ENCODE measurements around the gene ATG16L2. TPM values are rescaled to one million over a fixed set of nuclear protein-coding genes. Genes with fewer than 3 reads are reported as not detected.
"Not testable (repeated sequence)": the region's sequence is repeated elsewhere in the genome, so short reads cannot be mapped to it uniquely, and the experiment has no call there.

The ATG16L2 gene
- total RNA-seq, 1 experiment from 2014 or later, result 17.3 TPM

GRCh38 chr11:72789493-72790131 is 24.6 kb upstream of the ATG16L2 start:
- Mint-ChIP-seq H3K36me3 (ENCODE audit: insufficient read depth in 1 of 3, low read depth in 3 of 3) (no peaks in the 10 kb centered on the region), H3K27ac (peak overlapping the region in 1 of 3 experiments; percentile 53; a peak in 1 of 7 replicates), H3K4me1 (peaks cover 29 to 36% of the 10 kb centered on the region in 2 experiments), H3K27me3 (ENCODE audit: low read depth) (peaks cover 3% of the 10 kb centered on the region), H3K4me3 (no peak overlapping the region), H3K9me3 (no peaks in the 10 kb centered on the region)
- Histone ChIP-seq H2BK12ac (ENCODE audit: insufficient read length, low read depth, low read length) (no peak overlapping the region), H2BK120ac (ENCODE audit: low read depth, low read length, poor library complexity, severe bottlenecking) (no peak overlapping the region), H3K14ac (ENCODE audit: insufficient read depth, low read length) (no peak overlapping the region), H4K91ac (ENCODE audit: insufficient read length, low read depth, low read length) (no peak overlapping the region), H3K9me3 (ENCODE audit: control insufficient read depth, low read depth, low read length) (no peaks in the 10 kb centered on the region), H3K18ac (ENCODE audit: insufficient read length, low read depth, low read length) (no peak overlapping the region), H3K23me2 (ENCODE audit: insufficient read length, low read depth, low read length, poor library complexity, severe bottlenecking) (no peaks in the 10 kb centered on the region), H3K4ac (ENCODE audit: low read depth, low read length) (no peak overlapping the region), H3T11ph (ENCODE audit: low read length) (no peak overlapping the region), H3K79me1 (ENCODE audit: insufficient read depth, low read depth, low read length, poor library complexity, severe bottlenecking) (no peaks in the 10 kb centered on the region), H3K27ac (ENCODE audit: insufficient read length, low read depth, low read length) (no peak overlapping the region), H2BK5ac (ENCODE audit: insufficient read length, low read length) (no peak overlapping the region), H3K27me3 (ENCODE audit: insufficient read depth, low read length) (no peaks in the 10 kb centered on the region; the same call in 1 of the 2 replicates), H2AFZ (ENCODE audit: low read length) (no peak overlapping the region), H3K23ac (ENCODE audit: insufficient read length, low read depth, low read length) (no peak overlapping the region), H2BK20ac (ENCODE audit: low read depth, low read length, poor library complexity, severe bottlenecking) (no peak overlapping the region), H3K4me2 (ENCODE audit: insufficient read depth, insufficient read length, low read length) (no peak overlapping the region), H3K56ac (ENCODE audit: insufficient read length, low read depth, low read length) (no peak overlapping the region), H4K8ac (replicated peaks; ENCODE audit: insufficient read length, low read depth, low read length) (no peak overlapping the region), H3K4me1 (ENCODE audit: insufficient read depth, low read length) (peaks cover 3% of the 10 kb centered on the region; the same call in 1 of the 2 replicates), H3K79me2 (ENCODE audit: insufficient read depth, low read length) (no peaks in the 10 kb centered on the region), H2AK5ac (ENCODE audit: insufficient read length, low read length) (no peak overlapping the region), H4K20me1 (ENCODE audit: control insufficient read depth, insufficient read depth, insufficient read length) (no peaks in the 10 kb centered on the region), H2BK15ac (ENCODE audit: low read depth, low read length) (no peak overlapping the region), H3K9ac (ENCODE audit: extremely low read depth, insufficient read length, low read length) (no peak overlapping the region), H4K5ac (ENCODE audit: insufficient read length, low read depth, low read length) (no peak overlapping the region)
- DNase-seq, result no peak
- TF ChIP-seq, protein P1, sequence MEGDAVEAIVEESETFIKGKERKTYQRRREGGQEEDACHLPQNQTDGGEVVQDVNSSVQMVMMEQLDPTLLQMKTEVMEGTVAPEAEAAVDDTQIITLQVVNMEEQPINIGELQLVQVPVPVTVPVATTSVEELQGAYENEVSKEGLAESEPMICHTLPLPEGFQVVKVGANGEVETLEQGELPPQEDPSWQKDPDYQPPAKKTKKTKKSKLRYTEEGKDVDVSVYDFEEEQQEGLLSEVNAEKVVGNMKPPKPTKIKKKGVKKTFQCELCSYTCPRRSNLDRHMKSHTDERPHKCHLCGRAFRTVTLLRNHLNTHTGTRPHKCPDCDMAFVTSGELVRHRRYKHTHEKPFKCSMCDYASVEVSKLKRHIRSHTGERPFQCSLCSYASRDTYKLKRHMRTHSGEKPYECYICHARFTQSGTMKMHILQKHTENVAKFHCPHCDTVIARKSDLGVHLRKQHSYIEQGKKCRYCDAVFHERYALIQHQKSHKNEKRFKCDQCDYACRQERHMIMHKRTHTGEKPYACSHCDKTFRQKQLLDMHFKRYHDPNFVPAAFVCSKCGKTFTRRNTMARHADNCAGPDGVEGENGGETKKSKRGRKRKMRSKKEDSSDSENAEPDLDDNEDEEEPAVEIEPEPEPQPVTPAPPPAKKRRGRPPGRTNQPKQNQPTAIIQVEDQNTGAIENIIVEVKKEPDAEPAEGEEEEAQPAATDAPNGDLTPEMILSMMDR (conservative IDR thresholded peaks at IDR 0.05), result no peak
- no CpG with 5 or more reads among the region's 10 CpGs for WGBS (ENCODE audit: extremely low coverage, insufficient read length, low lambda C conversion rate)

GRCh38 chr11:72791228-72791627 is 23.0 kb upstream of the ATG16L2 start:
- not testable (repeated sequence) for H3K9ac ChIP-seq (ENCODE audit: extremely low read depth, insufficient read length, low read length); H4K8ac ChIP-seq (replicated peaks; ENCODE audit: insufficient read length, low read depth, low read length); H2AFZ ChIP-seq (ENCODE audit: low read length); H2BK15ac ChIP-seq (ENCODE audit: low read depth, low read length); H2BK12ac ChIP-seq (ENCODE audit: insufficient read length, low read depth, low read length); H3K23ac ChIP-seq (ENCODE audit: insufficient read length, low read depth, low read length); H3K27me3 ChIP-seq (ENCODE audit: insufficient read depth, low read length); H4K5ac ChIP-seq (ENCODE audit: insufficient read length, low read depth, low read length); H3K4me3 Mint-ChIP-seq; H3K79me2 ChIP-seq (ENCODE audit: insufficient read depth, low read length); H3K4me1 ChIP-seq (ENCODE audit: insufficient read depth, low read length); H4K20me1 ChIP-seq (ENCODE audit: control insufficient read depth, insufficient read depth, insufficient read length); H2BK120ac ChIP-seq (ENCODE audit: low read depth, low read length, poor library complexity, severe bottlenecking); H3K4ac ChIP-seq (ENCODE audit: low read depth, low read length); H3K56ac ChIP-seq (ENCODE audit: insufficient read length, low read depth, low read length); H3K4me2 ChIP-seq (ENCODE audit: insufficient read depth, insufficient read length, low read length); H2BK5ac ChIP-seq (ENCODE audit: insufficient read length, low read length); H2BK20ac ChIP-seq (ENCODE audit: low read depth, low read length, poor library complexity, severe bottlenecking); H3K9me3 Mint-ChIP-seq; H3K9me3 ChIP-seq (ENCODE audit: control insufficient read depth, low read depth, low read length); H3T11ph ChIP-seq (ENCODE audit: low read length); H2AK5ac ChIP-seq (ENCODE audit: insufficient read length, low read length); H3K79me1 ChIP-seq (ENCODE audit: insufficient read depth, low read depth, low read length, poor library complexity, severe bottlenecking); DNase-seq; H3K27ac ChIP-seq (ENCODE audit: insufficient read length, low read depth, low read length); H3K18ac ChIP-seq (ENCODE audit: insufficient read length, low read depth, low read length); H3K23me2 ChIP-seq (ENCODE audit: insufficient read length, low read depth, low read length, poor library complexity, severe bottlenecking); H4K91ac ChIP-seq (ENCODE audit: insufficient read length, low read depth, low read length); H3K14ac ChIP-seq (ENCODE audit: insufficient read depth, low read length); H3K36me3 Mint-ChIP-seq (ENCODE audit: insufficient read depth in 1 of 3, low read depth in 3 of 3); H3K27me3 Mint-ChIP-seq (ENCODE audit: low read depth)
- no CpG with 5 or more reads among the region's 7 CpGs for WGBS (ENCODE audit: extremely low coverage, insufficient read length, low lambda C conversion rate)
- Mint-ChIP-seq H3K4me1 (peaks cover 31 to 39% of the 10 kb centered on the region in 2 experiments), H3K27ac (peak overlapping the region in 1 of 3 experiments; percentile 62; a peak in 1 of 7 replicates)
